Measurements from ENCODE around the gene DOCK7. TPM values are rescaled to one million over a fixed set of nuclear protein-coding genes. Genes with fewer than 3 reads are reported as not detected.

DOCK7 gene
- total and polyA plus RNA-seq, 9 donors: 12.7 to 43.1 (median 38.2) TPM

- Histone ChIP-seq H3K9me3 (no peaks in the 10 kb centered on the region), H3K27me3 (no peaks in the 10 kb centered on the region), H3K27ac (no peak overlapping the region), H3K4me3 (no peak overlapping the region), H3K4me1 (ENCODE audit: insufficient read depth) (no peaks in the 10 kb centered on the region), H3K36me3 (no peaks in the 10 kb centered on the region)
- intact Hi-C loops (cut with DNase I): no loop called here
- TF ChIP-seq CTCF (IDR thresholded peaks at IDR 0.05) (no peak), POLR2A (IDR thresholded peaks at IDR 0.05) (no peak), EP300 (IDR thresholded peaks at IDR 0.05) (no peak)
- 96 to 98% (median 97%) methylated on average over 2 of the region's 2 CpGs for WGBS, 3 donors
- DNase-seq: no peak
These were observed 195.7 kb downstream of the DOCK7 start for GRCh38 chr1:62492521-62492920.

DNA sequence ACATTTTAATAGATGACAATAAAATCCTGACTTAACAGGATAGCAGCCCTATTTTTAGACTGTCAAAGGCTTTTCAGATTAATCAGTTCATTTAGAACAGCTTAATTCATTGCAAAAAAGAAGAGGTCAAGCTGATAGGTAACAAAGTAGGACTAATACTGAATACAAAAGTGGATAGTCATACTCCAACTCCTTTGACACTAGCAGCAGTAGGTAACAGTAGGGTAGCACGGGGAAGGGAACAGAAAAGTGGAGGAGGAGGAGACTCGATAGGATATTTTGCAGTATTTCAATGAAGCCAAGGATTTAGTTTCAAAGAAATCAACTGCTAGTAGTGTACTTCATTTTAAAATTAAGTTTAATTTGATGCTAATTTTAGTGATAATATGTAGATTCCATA lies 200.2 kb downstream of the DOCK7 start:
- no peak for DNase-seq
- Histone ChIP-seq H3K4me1 (ENCODE audit: insufficient read depth) (no peaks in the 10 kb centered on the region), H3K27me3 (no peaks in the 10 kb centered on the region), H3K36me3 (no peaks in the 10 kb centered on the region), H3K9me3 (no peaks in the 10 kb centered on the region), H3K4me3 (no peak overlapping the region), H3K27ac (no peak overlapping the region)
- 80 to 92% (median 86%) methylated on average over 2 of the region's 2 CpGs for WGBS, 3 donors
- TF ChIP-seq EP300 (IDR thresholded peaks at IDR 0.05): no peak
- TF ChIP-seq POLR2A (IDR thresholded peaks at IDR 0.05): no peak
- TF ChIP-seq CTCF (IDR thresholded peaks at IDR 0.05): no peak
- intact Hi-C loops (cut with DNase I): no loop called here

- Histone ChIP-seq H3K4me1 (ENCODE audit: insufficient read depth) (no peaks in the 10 kb centered on the region), H3K27me3 (no peaks in the 10 kb centered on the region), H3K4me3 (no peak overlapping the region), H3K9me3 (no peaks in the 10 kb centered on the region), H3K36me3 (no peaks in the 10 kb centered on the region), H3K27ac (no peak overlapping the region)
- intact Hi-C loops (cut with DNase I): no loop called here
- WGBS, 3 donors: 45 to 53% (median 49%) methylated on average over 5 of the region's 5 CpGs
- DNase-seq: no peak
- TF ChIP-seq POLR2A (IDR thresholded peaks at IDR 0.05): no peak
- no peak for TF ChIP-seq EP300 (IDR thresholded peaks at IDR 0.05)
- no peak for TF ChIP-seq CTCF (IDR thresholded peaks at IDR 0.05)
These were observed 203.2 kb downstream of the DOCK7 start for GRCh38 chr1:62484824-62485468.

- Histone ChIP-seq H3K27ac (no peak overlapping the region), H3K4me1 (ENCODE audit: insufficient read depth) (no peaks in the 10 kb centered on the region), H3K36me3 (no peaks in the 10 kb centered on the region), H3K4me3 (no peak overlapping the region), H3K27me3 (no peaks in the 10 kb centered on the region), H3K9me3 (no peaks in the 10 kb centered on the region)
- TF ChIP-seq CTCF (IDR thresholded peaks at IDR 0.05): no peak
- no peak for TF ChIP-seq POLR2A (IDR thresholded peaks at IDR 0.05)
- no peak for TF ChIP-seq EP300 (IDR thresholded peaks at IDR 0.05)
- intact Hi-C loops (cut with DNase I): no loop called here
- WGBS, 3 donors: 69 to 78% (median 77%) methylated on average over 3 of the region's 3 CpGs
- DNase-seq: no peak
These were observed 206.5 kb downstream of the DOCK7 start for GRCh38 chr1:62481681-62482080.

Measured in ovary (tissue), 9 donors.